Trophoblast cell (in vitro differentiated cells and primary cell): ENCODE measurements around the gene FYN.

Experiments used
- DNase-seq, 2 donors: peaks; one replicate each; pipeline ENCODE4 v3.0.0-alpha.2; 2016
- H2AFZ ChIP-seq: 2 replicates; pipeline ENCODE4 v1.6.1; 2013; ENCODE audit warnings: low read length, moderate library complexity, mild to moderate bottlenecking; ENCODE audit not compliant: insufficient read depth, poor library complexity
- H2AK5ac ChIP-seq: 2 replicates; pipeline ENCODE4 v1.6.1; 2013; ENCODE audit warnings: mild to moderate bottlenecking, low read length
- H2BK120ac ChIP-seq: 2 replicates; pipeline ENCODE4 v1.6.1; 2013; ENCODE audit warnings: low read length, mild to moderate bottlenecking, moderate library complexity; ENCODE audit not compliant: insufficient read depth, poor library complexity
- H2BK12ac ChIP-seq: 2 replicates; pipeline ENCODE4 v1.6.1; 2013; ENCODE audit warnings: mild to moderate bottlenecking, low read length, moderate library complexity
- H2BK5ac ChIP-seq: 2 replicates; pipeline ENCODE4 v1.6.1; 2013; ENCODE audit warnings: low read length, low read depth, moderate library complexity, mild to moderate bottlenecking; ENCODE audit not compliant: poor library complexity
- H3K14ac ChIP-seq: 2 replicates; pipeline ENCODE4 v1.6.1; 2013; ENCODE audit warnings: mild to moderate bottlenecking, low read length
- H3K18ac ChIP-seq: 2 replicates; pipeline ENCODE4 v1.6.1; 2013; ENCODE audit warnings: mild to moderate bottlenecking, low read length
- H3K23ac ChIP-seq: 2 replicates; pipeline ENCODE4 v1.6.1; 2013; ENCODE audit warnings: low read length
- H3K27ac ChIP-seq: 2 replicates; pipeline ENCODE4 v1.5.1; 2013; ENCODE audit warnings: low read depth, mild to moderate bottlenecking, inconsistent platforms, low read length, moderate library complexity
- H3K27me3 ChIP-seq: 2 replicates; pipeline ENCODE4 v1.6.1; 2013; ENCODE audit warnings: inconsistent platforms, mild to moderate bottlenecking, low read length, moderate library complexity; ENCODE audit not compliant: insufficient read depth
- H3K36me3 ChIP-seq, 2 experiments: 1 replicate in 1 of 2; 2 replicates in 1 of 2; pipeline ENCODE4 v1.6.1; 2013; ENCODE audit warnings: low read length in 2 of 2, mild to moderate bottlenecking in 2 of 2, moderate library complexity in 1 of 2; ENCODE audit not compliant: insufficient read depth in 2 of 2, control insufficient read depth in 1 of 2
- H3K4ac ChIP-seq: 2 replicates; pipeline ENCODE4 v1.6.1; 2013; ENCODE audit warnings: low read depth, mild to moderate bottlenecking, low read length, moderate library complexity
- H3K4me1 ChIP-seq, 2 experiments: 1 replicate in 1 of 2; 2 replicates in 1 of 2; pipeline ENCODE4 v1.6.1; 2013; ENCODE audit warnings: low read length in 2 of 2, mild to moderate bottlenecking in 2 of 2, moderate library complexity in 1 of 2; ENCODE audit not compliant: insufficient read depth in 2 of 2, control insufficient read depth in 1 of 2
- H3K4me2 ChIP-seq: 2 replicates; pipeline ENCODE4 v1.6.1; 2013; ENCODE audit warnings: inconsistent platforms, mild to moderate bottlenecking, low read length, moderate library complexity
- H3K4me3 ChIP-seq: 2 replicates; pipeline ENCODE4 v1.5.1; 2013; ENCODE audit warnings: mild to moderate bottlenecking, low read depth, low read length, inconsistent platforms
- H3K79me1 ChIP-seq: one replicate; pipeline ENCODE4 v1.6.1; 2013; ENCODE audit warnings: low read length
- H3K79me2 ChIP-seq: 2 replicates; pipeline ENCODE4 v1.6.1; 2013; ENCODE audit warnings: low read length, mild to moderate bottlenecking; ENCODE audit not compliant: control insufficient read depth, insufficient read depth, poor library complexity
- H3K9ac ChIP-seq: 2 replicates; pipeline ENCODE4 v1.6.1; 2013; ENCODE audit warnings: mild to moderate bottlenecking, low read length
- H3K9me3 ChIP-seq: 2 replicates; pipeline ENCODE4 v1.6.1; 2013; ENCODE audit warnings: low read depth, mild to moderate bottlenecking, control low read depth, inconsistent platforms, low read length; ENCODE audit not compliant: insufficient read depth
- H4K12ac ChIP-seq: 2 replicates; pipeline ENCODE4 v1.6.1; 2013; ENCODE audit warnings: low read depth, mild to moderate bottlenecking, low read length, moderate library complexity
- H4K8ac ChIP-seq: 2 replicates; pipeline ENCODE4 v1.6.1; 2013; ENCODE audit warnings: low read depth, mild to moderate bottlenecking, low read length, moderate library complexity
- H4K91ac ChIP-seq: one replicate; pipeline ENCODE4 v1.6.1; 2013; ENCODE audit warnings: low read depth, mild to moderate bottlenecking, low read length, moderate library complexity
- WGBS: extraction: QIAGEN DNeasy Blood & Tissue Kit; methylation state at CpG from one replicate; pipeline ENCODE4 v1.1.7; 2013; ENCODE audit warnings: missing lambda C conversion rate; ENCODE audit not compliant: insufficient read length, insufficient coverage; ENCODE audit errors: extremely low coverage; 5-methylcytosine and 5-hydroxymethylcytosine counted together

FYN gene

DNA sequence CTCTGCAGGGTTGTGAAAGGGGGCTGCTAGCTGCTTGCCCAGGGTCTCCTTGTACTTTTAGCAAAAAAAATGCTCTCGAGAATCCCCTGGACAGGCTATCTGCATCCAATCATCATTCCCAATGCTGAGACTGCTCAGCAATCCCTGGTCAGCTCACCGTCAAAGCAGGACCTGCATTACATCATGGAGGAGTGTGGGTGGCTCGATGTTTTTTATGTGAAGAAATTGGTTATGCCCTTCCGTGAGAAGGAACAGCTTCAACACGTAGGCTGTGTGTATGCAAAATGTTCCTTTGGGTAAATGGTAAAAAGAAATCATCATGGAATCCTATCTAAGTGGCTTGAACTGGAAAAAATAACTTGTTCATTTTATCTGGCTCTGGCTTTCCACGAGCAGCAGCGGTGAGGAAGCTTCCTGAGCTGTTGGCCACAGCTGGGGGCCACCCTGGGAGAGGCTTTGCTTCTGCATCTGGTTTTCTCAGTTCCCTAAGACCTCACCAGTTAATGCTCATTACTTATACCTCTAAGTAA, 111.4 kb downstream of the FYN start:
- DNase-seq: no peak
- no CpG with 5 or more reads among the region's 7 CpGs for WGBS
- Histone ChIP-seq H2BK120ac (no peak overlapping the region), H3K36me3 (no peaks in the 10 kb centered on the region), H3K4ac (no peak overlapping the region), H3K79me2 (peaks cover 2% of the 10 kb centered on the region), H4K12ac (no peak overlapping the region), H3K23ac (no peak overlapping the region), H2BK5ac (no peak overlapping the region), H3K27me3 (no peaks in the 10 kb centered on the region), H4K8ac (no peak overlapping the region), H2AFZ (no peak overlapping the region), H3K4me3 (no peak overlapping the region), H3K14ac (no peak overlapping the region), H3K4me2 (no peak overlapping the region), H3K27ac (no peak overlapping the region), H3K9me3 (no peaks in the 10 kb centered on the region), H3K18ac (no peak overlapping the region), H4K91ac (no peak overlapping the region), H2BK12ac (no peak overlapping the region), H2AK5ac (no peak overlapping the region), H3K79me1 (no peaks in the 10 kb centered on the region), H3K4me1 (peaks cover 0 to 6% of the 10 kb centered on the region in 2 experiments), H3K9ac (no peak overlapping the region)

DNA sequence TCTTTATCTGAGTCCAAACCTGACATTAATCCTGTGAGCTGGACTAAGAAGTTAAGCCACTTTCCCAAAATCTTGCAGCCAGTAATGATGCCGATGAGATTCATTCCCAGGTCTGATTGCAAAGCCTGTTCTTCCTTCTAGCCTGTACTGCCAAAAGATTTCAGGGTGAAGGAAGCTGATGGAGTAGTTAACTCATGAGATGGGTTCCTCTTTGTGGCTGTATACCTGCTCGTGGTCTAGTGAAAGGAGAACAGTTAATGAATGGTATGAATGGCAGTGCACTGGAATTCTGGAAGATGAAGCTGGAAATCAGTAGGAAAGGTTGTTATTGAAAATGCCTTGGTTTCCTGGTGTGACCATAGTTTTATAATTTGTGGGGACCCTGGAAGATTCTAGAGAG, 112.0 kb downstream of the FYN start:
- Histone ChIP-seq H3K79me1 (no peaks in the 10 kb centered on the region), H3K27ac (no peak overlapping the region), H4K8ac (no peak overlapping the region), H3K18ac (no peak overlapping the region), H3K36me3 (no peaks in the 10 kb centered on the region), H3K27me3 (no peaks in the 10 kb centered on the region), H3K79me2 (peaks cover 2% of the 10 kb centered on the region), H2BK12ac (no peak overlapping the region), H3K4me1 (peaks cover 0 to 6% of the 10 kb centered on the region in 2 experiments), H3K9ac (no peak overlapping the region), H2BK120ac (no peak overlapping the region), H2BK5ac (no peak overlapping the region), H4K91ac (no peak overlapping the region), H3K4ac (no peak overlapping the region), H3K14ac (no peak overlapping the region), H3K4me2 (no peak overlapping the region), H3K9me3 (no peaks in the 10 kb centered on the region), H3K23ac (no peak overlapping the region), H2AK5ac (no peak overlapping the region), H4K12ac (no peak overlapping the region), H3K4me3 (no peak overlapping the region), H2AFZ (no peak overlapping the region)
- DNase-seq: no peak
- WGBS: no CpG with 5 or more reads among the region's 2 CpGs

DNA sequence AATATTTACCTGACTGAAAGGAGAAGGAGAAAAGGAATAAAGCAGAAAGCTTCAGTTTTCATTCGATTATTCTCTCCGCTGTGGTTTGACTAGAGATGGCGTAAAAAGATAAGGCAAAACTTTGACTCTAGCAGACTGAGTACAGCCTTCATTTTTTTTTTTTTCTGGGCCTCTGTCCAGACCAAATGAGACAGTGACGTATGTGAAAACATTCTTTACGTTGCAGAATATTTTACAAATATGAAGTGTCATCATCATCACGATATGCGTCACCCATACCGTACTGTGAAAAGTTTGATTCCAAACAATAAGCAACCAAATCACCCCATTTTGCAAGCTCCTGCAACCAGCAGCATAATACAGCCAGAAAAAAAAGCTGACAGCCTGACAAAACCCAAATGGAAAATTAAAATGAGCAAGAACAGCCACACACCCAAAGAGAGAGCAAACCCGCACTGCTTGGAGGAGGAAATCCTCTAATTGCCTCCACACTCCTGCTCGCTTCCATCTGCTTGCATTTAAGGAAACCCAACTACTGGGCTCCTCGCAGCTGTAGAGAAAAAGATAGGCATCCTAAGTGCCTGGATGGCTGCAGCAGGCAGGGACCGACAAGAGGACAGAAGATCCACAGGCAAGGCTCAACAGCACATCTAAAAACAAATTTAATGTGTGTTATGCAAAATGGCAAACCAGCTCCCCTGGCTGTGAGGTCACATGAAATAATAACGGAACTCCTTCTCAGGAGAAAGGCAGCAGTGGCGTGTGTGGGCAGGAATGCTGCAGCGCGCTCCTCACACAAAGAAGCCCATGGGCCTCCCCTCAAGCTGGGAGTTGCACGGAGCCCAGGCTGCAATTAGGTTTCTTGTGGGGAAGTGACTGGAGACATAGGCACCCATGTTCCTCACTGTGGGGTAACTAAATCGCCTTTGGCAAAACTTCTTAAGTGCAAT, 113.1 kb downstream of the FYN start:
- no peak overlapping the region for H2AFZ ChIP-seq
- H3K4ac ChIP-seq: no peak overlapping the region
- no peak overlapping the region for H2BK120ac ChIP-seq
- H3K14ac ChIP-seq: no peak overlapping the region
- no peak overlapping the region for H3K23ac ChIP-seq
- H2AK5ac ChIP-seq: no peak overlapping the region
- no peak overlapping the region for H4K91ac ChIP-seq
- no peak overlapping the region for H2BK12ac ChIP-seq
- H3K4me3 ChIP-seq: no peak overlapping the region
- H4K12ac ChIP-seq: no peak overlapping the region
- H4K8ac ChIP-seq: no peak overlapping the region
- no peak overlapping the region for H3K4me2 ChIP-seq
- no peaks in the 10 kb centered on the region for H3K36me3 ChIP-seq
- no peak overlapping the region for H3K27ac ChIP-seq
- DNase-seq: peak in 1 of 2 donors; percentile 50
- no peak overlapping the region for H2BK5ac ChIP-seq
- no peaks in the 10 kb centered on the region for H3K27me3 ChIP-seq
- H3K4me1 ChIP-seq: peaks cover 0 to 6% of the 10 kb centered on the region in 2 experiments
- no peak overlapping the region for H3K18ac ChIP-seq
- peaks cover 2% of the 10 kb centered on the region for H3K79me2 ChIP-seq
- no peaks in the 10 kb centered on the region for H3K9me3 ChIP-seq
- no peak overlapping the region for H3K9ac ChIP-seq
- WGBS: no CpG with 5 or more reads among the region's 18 CpGs
- no peaks in the 10 kb centered on the region for H3K79me1 ChIP-seq

DNA sequence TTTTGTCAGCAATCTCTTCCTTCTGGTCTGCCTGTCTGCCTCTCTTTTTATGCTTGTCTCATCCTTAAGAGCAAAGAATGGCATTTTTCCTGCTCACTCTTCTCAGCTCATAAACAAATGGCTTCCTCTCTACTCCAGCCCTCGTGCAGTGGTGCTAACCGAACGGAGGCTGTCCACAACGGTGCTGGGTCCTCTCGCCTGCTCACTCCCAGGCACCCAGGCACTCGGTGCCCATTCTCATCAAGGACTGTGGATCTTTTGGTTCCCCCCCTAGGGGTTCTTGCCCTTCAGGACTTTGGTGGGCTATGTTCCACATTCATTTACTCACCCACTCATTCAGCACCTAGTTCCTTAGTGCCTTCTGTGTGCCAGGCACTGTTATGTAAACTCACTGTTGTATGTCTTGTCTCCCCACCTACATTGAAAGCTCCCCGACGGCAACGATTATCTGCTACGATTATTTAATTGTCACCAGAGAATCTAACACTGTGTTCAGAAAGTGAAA, 113.9 kb downstream of the FYN start:
- no peak overlapping the region for H4K91ac ChIP-seq
- no CpG with 5 or more reads among the region's 10 CpGs for WGBS

More for the DNA sequence above, 113.9 kb downstream of the FYN start:
- Histone ChIP-seq H3K27ac (no peak overlapping the region), H3K79me2 (no peaks in the 10 kb centered on the region), H3K36me3 (no peaks in the 10 kb centered on the region), H3K4me2 (no peak overlapping the region), H3K79me1 (no peaks in the 10 kb centered on the region), H3K23ac (no peak overlapping the region), H4K12ac (no peak overlapping the region), H3K4ac (no peak overlapping the region), H2BK5ac (no peak overlapping the region), H2BK12ac (no peak overlapping the region), H3K9ac (no peak overlapping the region), H3K9me3 (no peaks in the 10 kb centered on the region), H3K4me3 (no peak overlapping the region), H2BK120ac (no peak overlapping the region), H3K27me3 (no peaks in the 10 kb centered on the region), H3K18ac (no peak overlapping the region), H2AK5ac (no peak overlapping the region), H2AFZ (no peak overlapping the region), H3K14ac (no peak overlapping the region), H3K4me1 (peaks cover 0 to 6% of the 10 kb centered on the region in 2 experiments), H4K8ac (no peak overlapping the region)
- no peak for DNase-seq
